CD14-positive monocyte (primary cell): ENCODE results near the gene PLXNA4. TPM values are rescaled to one million over a fixed set of nuclear protein-coding genes. Genes with fewer than 3 reads are reported as not detected.
A peak's percentile ranks its signal among the peaks of the same experiment; 100 is the strongest.

Experiments used
- DNase-seq, 3 donors: peaks; one replicate each; pipeline ENCODE4 v3.0.0-alpha.2; 2011 to 2022
- H2AFZ ChIP-seq: 2 replicates; pipeline ENCODE4 v1.6.0; 2012; ENCODE audit warnings: mild to moderate bottlenecking, low read depth, low read length, inconsistent platforms; ENCODE audit not compliant: insufficient read depth, poor library complexity, severe bottlenecking
- H3K27ac ChIP-seq, 2 donors: 1 replicate in 1 of 2; 2 replicates in 1 of 2; pipeline ENCODE4 v1.5.1; 2012 to 2013; ENCODE audit warnings: low read length in 2 of 2, control low read depth in 1 of 2, inconsistent platforms in 1 of 2, low read depth in 1 of 2, mild to moderate bottlenecking in 1 of 2
- H3K27me3 ChIP-seq, 2 donors: one replicate each; pipeline versions ENCODE4 v1.6.0 to v1.6.1; 2011 to 2013; ENCODE audit warnings: low read length in 2 of 2; ENCODE audit not compliant: control insufficient read depth in 2 of 2, insufficient read depth in 2 of 2
- H3K36me3 ChIP-seq, 2 donors: replicated peaks in 1 of 2; 1 replicate in 1 of 2; 2 replicates in 1 of 2; pipeline versions ENCODE4 v1.5.1 to v1.6.1; 2012 to 2013; ENCODE audit warnings: low read length in 2 of 2, control low read depth in 1 of 2, inconsistent platforms in 1 of 2, mild to moderate bottlenecking in 1 of 2; ENCODE audit not compliant: insufficient read depth in 2 of 2, control insufficient read depth in 1 of 2
- H3K4me1 ChIP-seq, 2 donors: 1 replicate in 1 of 2; 2 replicates in 1 of 2; pipeline versions ENCODE4 v1.5.1 to v1.6.1; 2012 to 2013; ENCODE audit warnings: low read length in 2 of 2, control low read depth in 1 of 2, inconsistent platforms in 1 of 2, mild to moderate bottlenecking in 1 of 2, moderate library complexity in 1 of 2; ENCODE audit not compliant: insufficient read depth in 2 of 2, control insufficient read depth in 1 of 2
- H3K4me2 ChIP-seq: replicated peaks from 2 replicates; pipeline ENCODE3; 2012; ENCODE audit warnings: low read length, moderate library complexity, mild to moderate bottlenecking; ENCODE audit not compliant: poor library complexity, severe bottlenecking; ENCODE audit errors: extremely low read depth
- H3K4me3 ChIP-seq, 3 experiments: fragments of 200-600 bp in 1 of 3; sonication (generic) in 1 of 3; replicated peaks in 1 of 3; 1 replicate in 2 of 3; 2 replicates in 1 of 3; pipeline ENCODE4 v1.5.1; 2011 to 2013; ENCODE audit warnings: low read length in 3 of 3, mild to moderate bottlenecking in 3 of 3, control low read depth in 2 of 3, low read depth in 2 of 3, inconsistent platforms in 1 of 3, moderate library complexity in 1 of 3
- H3K79me2 ChIP-seq: 2 replicates; pipeline ENCODE4 v1.6.0; 2012; ENCODE audit warnings: mild to moderate bottlenecking, control low read depth, inconsistent platforms, low read length, moderate library complexity; ENCODE audit not compliant: insufficient read depth
- H3K9ac ChIP-seq: 2 replicates; pipeline ENCODE4 v1.6.0; 2017; ENCODE audit warnings: low read length, mild to moderate bottlenecking; ENCODE audit not compliant: insufficient read depth, poor library complexity, severe bottlenecking
- H3K9me3 ChIP-seq, 2 donors: replicated peaks in 1 of 2; 1 replicate in 1 of 2; 2 replicates in 1 of 2; pipeline versions ENCODE4 v1.5.1 to v1.6.1; 2012 to 2013; ENCODE audit warnings: low read length in 2 of 2, control low read depth in 1 of 2; ENCODE audit not compliant: control insufficient read depth in 1 of 2, insufficient read depth in 1 of 2
- H4K20me1 ChIP-seq: 2 replicates; pipeline ENCODE4 v1.6.0; 2012; ENCODE audit warnings: mild to moderate bottlenecking, low read length, control low read depth, moderate library complexity; ENCODE audit not compliant: insufficient read depth
- H3K27ac Mint-ChIP-seq, 7 donors: one replicate each; pipeline ENCODE4 v1.8.0; 2020; ENCODE audit warnings: mild to moderate bottlenecking in 7 of 7, mixed read lengths in 7 of 7, moderate library complexity in 6 of 7, inconsistent platforms in 2 of 7
- H3K27me3 Mint-ChIP-seq, 3 donors: one replicate each; pipeline ENCODE4 v1.8.0; 2021 to 2022; ENCODE audit warnings: low read depth in 3 of 3, mild to moderate bottlenecking in 3 of 3, mixed read lengths in 3 of 3, moderate library complexity in 3 of 3, inconsistent platforms in 1 of 3
- H3K36me3 Mint-ChIP-seq, 2 donors: one replicate each; pipeline ENCODE4 v1.8.0; 2020; ENCODE audit warnings: mixed read lengths in 2 of 2, inconsistent platforms in 1 of 2, mild to moderate bottlenecking in 1 of 2
- H3K4me1 Mint-ChIP-seq: one replicate; pipeline ENCODE4 v1.8.0; 2020; ENCODE audit warnings: mild to moderate bottlenecking, mixed read lengths
- H3K4me3 Mint-ChIP-seq, 2 donors: one replicate each; pipeline ENCODE4 v1.8.0; 2020; ENCODE audit warnings: mild to moderate bottlenecking in 2 of 2, mixed read lengths in 2 of 2, moderate library complexity in 1 of 2
- H3K9me3 Mint-ChIP-seq, 7 donors: one replicate each; pipeline ENCODE4 v1.8.0; 2020 to 2022; ENCODE audit warnings: mixed read lengths in 7 of 7, mild to moderate bottlenecking in 6 of 7, moderate library complexity in 6 of 7, inconsistent platforms in 2 of 7
- CTCF ChIP-seq: fragments of 200-600 bp; IDR thresholded peaks from one replicate; pipeline ENCODE4 v1.8.0; 2022; ENCODE audit warnings: antibody characterized with exemption, mild to moderate bottlenecking
- WGBS: methylation state at CpG from one replicate; pipeline ENCODE4 v1.1.5; 2013; ENCODE audit warnings: missing lambda C conversion rate; ENCODE audit not compliant: insufficient coverage; 5-methylcytosine and 5-hydroxymethylcytosine counted together
- intact Hi-C, 2 donors: fragments of 100-400 bp; cut with micrococcal nuclease; formaldehyde crosslinking; loops; one replicate each; pipeline versions ENCODE4 v1.15.0 to v1.15.1; 2023
- polyA plus RNA-seq, 3 donors: library from polyadenylated mRNA; depleted of rRNA in 1 of 3; unstranded in 2 of 3; stranded (reverse) in 1 of 3; fragments of 300-500 nt in 2 of 3; fragments of >200 nt in 1 of 3; fragmentation: Illumina TruSeq in 2 of 3; gene quantifications; 1 replicate in 2 of 3; 2 replicates in 1 of 3; pipeline ENCODE4 v1.2.3, GENCODE V29; 2012 to 2021

PLXNA4 gene
- polyA plus RNA-seq, 3 donors, result not detected

- H4K20me1 ChIP-seq, result no peaks in the 10 kb centered on the region
- peaks cover 16% of the 10 kb centered on the region for H3K4me1 Mint-ChIP-seq
- no peak overlapping the region for H3K4me3 ChIP-seq
- H3K36me3 Mint-ChIP-seq, result no peaks in the 10 kb centered on the region
- no peak overlapping the region for H3K27ac Mint-ChIP-seq
- H3K27me3 Mint-ChIP-seq, result peaks cover 9 to 28% (median 13%) of the 10 kb centered on the region in 3 donors
- intact Hi-C loops, result no loop called here
- no peak for TF ChIP-seq CTCF
- no peak overlapping the region for H3K27ac ChIP-seq
- H3K4me3 Mint-ChIP-seq, result no peak overlapping the region
- peaks cover 0 to 20% of the 10 kb centered on the region in 2 donors for H3K27me3 ChIP-seq
- H3K9me3 ChIP-seq, result no peaks in the 10 kb centered on the region
- DNase-seq, result no peak
- no peak overlapping the region for H3K4me2 ChIP-seq
- H3K9ac ChIP-seq, result no peak overlapping the region
- H3K79me2 ChIP-seq, result no peaks in the 10 kb centered on the region
- H3K36me3 ChIP-seq, result no peaks in the 10 kb centered on the region
- H3K4me1 ChIP-seq, result peaks cover 16 to 18% of the 10 kb centered on the region in 2 donors
- H2AFZ ChIP-seq, result no peak overlapping the region
- WGBS, result 100% methylated on average over 1 of the region's 1 CpG
- H3K9me3 Mint-ChIP-seq, result peaks cover 0 to 7% (median 3%) of the 10 kb centered on the region in 7 donors
Observed at GRCh38 chr7:132388688-132389087, 187.6 kb downstream of the PLXNA4 start.

- 90% methylated on average over 6 of the region's 6 CpGs for WGBS
- no peaks in the 10 kb centered on the region for H4K20me1 ChIP-seq
- H3K27ac ChIP-seq, result no peak overlapping the region
- intact Hi-C loops, result no loop called here
- H3K27me3 Mint-ChIP-seq, result peaks cover 9 to 32% (median 17%) of the 10 kb centered on the region in 3 donors
- H2AFZ ChIP-seq, result no peak overlapping the region
- peaks cover 16 to 18% of the 10 kb centered on the region in 2 donors for H3K4me1 ChIP-seq
- no peaks in the 10 kb centered on the region for H3K9me3 ChIP-seq
- peaks cover 0 to 7% (median 3%) of the 10 kb centered on the region in 7 donors for H3K9me3 Mint-ChIP-seq
- no peaks in the 10 kb centered on the region for H3K36me3 Mint-ChIP-seq
- no peaks in the 10 kb centered on the region for H3K79me2 ChIP-seq
- no peak overlapping the region for H3K27ac Mint-ChIP-seq
- H3K4me2 ChIP-seq, result no peak overlapping the region
- no peak for TF ChIP-seq CTCF
- peaks cover 16% of the 10 kb centered on the region for H3K4me1 Mint-ChIP-seq
- DNase-seq, result no peak
- no peak overlapping the region for H3K9ac ChIP-seq
- no peaks in the 10 kb centered on the region for H3K36me3 ChIP-seq
- H3K4me3 Mint-ChIP-seq, result peak overlapping the region in 1 of 2 donors; percentile 36
- no peak overlapping the region for H3K4me3 ChIP-seq
- H3K27me3 ChIP-seq, result peaks cover 4 to 25% of the 10 kb centered on the region in 2 donors
Observed at GRCh38 chr7:132387596-132387995, 188.7 kb downstream of the PLXNA4 start.
